Activated B cell treated with CpG ODN at 0.5 μM for 24 hours (primary cell): Measurements from ENCODE around the gene PSMA5. TPM values are rescaled to one million over a fixed set of nuclear protein-coding genes. Genes with fewer than 3 reads are reported as not detected.
A peak's percentile ranks its signal among the peaks of the same experiment; 100 is the strongest.

Source experiments
- ATAC-seq: fragments of 200-7000 bp; cut with Tn5 transposase; one replicate; pipeline ENCODE4 v1.10.0; 2021; ENCODE audit warnings: low read depth, mild to moderate bottlenecking, moderate library complexity
- CTCF ChIA-PET: fragments of 350-600 bp; sonication (Branson Sonifier 250); formaldehyde crosslinking; loops from one replicate; lab custom pipeline; 2021; ENCODE audit warnings: antibody characterized with exemption; lab: Charles Lee
- POLR2A ChIA-PET: fragments of 350-600 bp; sonication (Branson Sonifier 250); formaldehyde crosslinking; loops from one replicate; lab custom pipeline; 2021; ENCODE audit warnings: antibody characterized with exemption; lab: Charles Lee
- DNase-seq: peaks from one replicate; pipeline ENCODE4 v3.0.0; 2022
- H3K27ac Mint-ChIP-seq: one replicate; pipeline ENCODE4 v1.8.0; 2020; ENCODE audit warnings: mixed read lengths
- H3K27me3 Mint-ChIP-seq: one replicate; pipeline ENCODE4 v1.8.0; 2021; ENCODE audit warnings: mixed read lengths
- H3K36me3 Mint-ChIP-seq: one replicate; pipeline ENCODE4 v1.8.0; 2021; ENCODE audit warnings: low read depth, mixed read lengths
- H3K4me1 Mint-ChIP-seq: one replicate; pipeline ENCODE4 v1.8.0; 2021; ENCODE audit warnings: mixed read lengths
- H3K4me3 Mint-ChIP-seq: one replicate; pipeline ENCODE4 v1.8.0; 2020; ENCODE audit warnings: mild to moderate bottlenecking, mixed read lengths
- H3K9me3 Mint-ChIP-seq: one replicate; pipeline ENCODE4 v1.8.0; 2020; ENCODE audit warnings: mixed read lengths
- intact Hi-C: fragments of 100-400 bp; cut with micrococcal nuclease; formaldehyde crosslinking; loops from one replicate; pipeline ENCODE4 v1.15.1; 2024
- total RNA-seq: library from RNA; stranded (reverse); gene quantifications from 2 replicates; pipeline ENCODE4 v1.2.3, GENCODE V29; 2022
- TF ChIP-seq, protein P1 (sequence below): fragments of 200-600 bp; IDR thresholded peaks from one replicate; pipeline ENCODE4 v1.8.0; 2022; ENCODE audit warnings: antibody characterized with exemption, mild to moderate bottlenecking

The PSMA5 gene
- total RNA-seq, 1 donor from 2014 or later = 105 TPM

- Mint-ChIP-seq H3K9me3 (peaks cover 4% of the 10 kb centered on the region), H3K27ac (no peak overlapping the region), H3K4me1 (no peaks in the 10 kb centered on the region), H3K27me3 (peaks cover 8% of the 10 kb centered on the region), H3K4me3 (no peak overlapping the region), H3K36me3 (no peaks in the 10 kb centered on the region)
- DNase-seq (no peak), ATAC-seq (no peak)
- POLR2A ChIA-PET = interaction anchor here (1.0 kb wide), 1 partner anchor 8 kb away, joined by 3 read pairs; no protein-coding TSS in a partner anchor
- TF ChIP-seq, protein P1, sequence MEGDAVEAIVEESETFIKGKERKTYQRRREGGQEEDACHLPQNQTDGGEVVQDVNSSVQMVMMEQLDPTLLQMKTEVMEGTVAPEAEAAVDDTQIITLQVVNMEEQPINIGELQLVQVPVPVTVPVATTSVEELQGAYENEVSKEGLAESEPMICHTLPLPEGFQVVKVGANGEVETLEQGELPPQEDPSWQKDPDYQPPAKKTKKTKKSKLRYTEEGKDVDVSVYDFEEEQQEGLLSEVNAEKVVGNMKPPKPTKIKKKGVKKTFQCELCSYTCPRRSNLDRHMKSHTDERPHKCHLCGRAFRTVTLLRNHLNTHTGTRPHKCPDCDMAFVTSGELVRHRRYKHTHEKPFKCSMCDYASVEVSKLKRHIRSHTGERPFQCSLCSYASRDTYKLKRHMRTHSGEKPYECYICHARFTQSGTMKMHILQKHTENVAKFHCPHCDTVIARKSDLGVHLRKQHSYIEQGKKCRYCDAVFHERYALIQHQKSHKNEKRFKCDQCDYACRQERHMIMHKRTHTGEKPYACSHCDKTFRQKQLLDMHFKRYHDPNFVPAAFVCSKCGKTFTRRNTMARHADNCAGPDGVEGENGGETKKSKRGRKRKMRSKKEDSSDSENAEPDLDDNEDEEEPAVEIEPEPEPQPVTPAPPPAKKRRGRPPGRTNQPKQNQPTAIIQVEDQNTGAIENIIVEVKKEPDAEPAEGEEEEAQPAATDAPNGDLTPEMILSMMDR = no peak
- intact Hi-C loops = no loop called here
- CTCF ChIA-PET = interaction anchor here (1.0 kb wide), 1 partner anchor 57 kb away, joined by 3 read pairs; no protein-coding TSS in a partner anchor
Measured at GRCh38 chr1:109433322-109433721, 7.1 kb upstream of the PSMA5 start.

- no peak for ATAC-seq
Measured at GRCh38 chr1:109432336-109432735, 6.1 kb upstream of the PSMA5 start.

GRCh38 chr1:109427171-109427467 is 871 bp upstream of the PSMA5 start:
- intact Hi-C loops = loop anchor here (2.0 to 10.0 kb wide), 6 partner anchors 40 to 910 kb away; partner anchors contain the start of genes CLCC1, PRPF38B, RBM15 and SYPL2
- ATAC-seq (no peak), DNase-seq (no peak)
- POLR2A ChIA-PET = interaction anchor here (1.6 to 3.3 kb wide), 7 partner anchors 56 to 351 kb away, joined by 4 to 34 read pairs (median 11); partner anchors contain the start of genes ATXN7L2, GNAI3, SARS1 and TAF13
- H3K4me3 Mint-ChIP-seq = peak overlapping the region; percentile 96
- TF ChIP-seq, protein P1 = no peak
- peak overlapping the region; percentile 97 for H3K27ac Mint-ChIP-seq
- CTCF ChIA-PET = interaction anchor here (1.4 to 1.6 kb wide), 2 partner anchors 56 to 67 kb away, joined by 3 read pairs; partner anchors contain the start of gene CYB561D1
- H3K27me3 Mint-ChIP-seq = no peaks in the 10 kb centered on the region
- H3K36me3 Mint-ChIP-seq = peaks cover 24% of the 10 kb centered on the region
- H3K9me3 Mint-ChIP-seq = no peaks in the 10 kb centered on the region
- peaks cover 34% of the 10 kb centered on the region for H3K4me1 Mint-ChIP-seq

More at GRCh38 chr1:109432336-109432735, 6.1 kb upstream of the PSMA5 start:
- H3K36me3 Mint-ChIP-seq = no peaks in the 10 kb centered on the region
- DNase-seq = no peak
- POLR2A ChIA-PET = no interaction called here
- TF ChIP-seq, protein P1 = no peak
- H3K27me3 Mint-ChIP-seq = peaks cover 8% of the 10 kb centered on the region
- H3K9me3 Mint-ChIP-seq = peaks cover 4% of the 10 kb centered on the region
- intact Hi-C loops = no loop called here
- peaks cover 2% of the 10 kb centered on the region for H3K4me1 Mint-ChIP-seq
- CTCF ChIA-PET = interaction anchor here (1.0 kb wide), 1 partner anchor 58 kb away, joined by 3 read pairs; no protein-coding TSS in a partner anchor
- H3K27ac Mint-ChIP-seq = no peak overlapping the region
- H3K4me3 Mint-ChIP-seq = no peak overlapping the region

GRCh38 chr1:109425391-109426280 is 612 bp downstream of the PSMA5 start:
- H3K4me3 Mint-ChIP-seq = peak overlapping the region; percentile 96
- CTCF ChIA-PET = interaction anchor here (0.6 to 1.7 kb wide), 4 partner anchors 58 to 123 kb away, joined by 3 to 6 read pairs (median 4); partner anchors contain the start of genes ATXN7L2 and GNAI3
- H3K36me3 Mint-ChIP-seq = peaks cover 38% of the 10 kb centered on the region
- peaks cover 37% of the 10 kb centered on the region for H3K4me1 Mint-ChIP-seq
- peak; percentile 30 for ATAC-seq
- intact Hi-C loops = loop anchor here (1.0 to 10.0 kb wide), 16 partner anchors 42 to 912 kb away; partner anchors contain the start of genes ATXN7L2, CLCC1, CYB561D1 and GNAI3
- H3K27me3 Mint-ChIP-seq = no peaks in the 10 kb centered on the region
- H3K9me3 Mint-ChIP-seq = no peaks in the 10 kb centered on the region
- POLR2A ChIA-PET = interaction anchor here (0.6 to 3.3 kb wide), 24 partner anchors 8 to 609 kb away, joined by 3 to 34 read pairs (median 4); partner anchors contain the start of genes ATXN7L2, CYB561D1, GNAI3 and PSRC1
- no peak for DNase-seq
- peak overlapping the region; percentile 97 for H3K27ac Mint-ChIP-seq
- TF ChIP-seq, protein P1 = no peak
